ENCODE measurements around the gene CATSPERD.

Gene CATSPERD

GRCh38 chr19:5806133-5806489 lies 85.7 kb downstream of the CATSPERD start:
- DNase-seq (ENCODE audit: low read depth), result no peak

- no peak for DNase-seq (ENCODE audit: low read depth)
Measured at GRCh38 chr19:5806905-5807304, 86.5 kb downstream of the CATSPERD start.

- DNase-seq (ENCODE audit: low read depth), result no peak
Measured at GRCh38 chr19:5808120-5808816, 87.8 kb downstream of the CATSPERD start.

GRCh38 chr19:5809053-5809452 lies 88.6 kb downstream of the CATSPERD start:
- DNase-seq (ENCODE audit: low read depth), result no peak

GRCh38 chr19:5809469-5809868 lies 89.0 kb downstream of the CATSPERD start:
- no peak for DNase-seq (ENCODE audit: low read depth)

- DNase-seq (ENCODE audit: low read depth), result no peak
Measured at GRCh38 chr19:5811117-5811516, 90.7 kb downstream of the CATSPERD start.

GRCh38 chr19:5814123-5814851 lies 93.8 kb downstream of the CATSPERD start:
- no peak for DNase-seq (ENCODE audit: low read depth)

GRCh38 chr19:5814852-5815246 lies 94.4 kb downstream of the CATSPERD start:
- no peak for DNase-seq (ENCODE audit: low read depth)

- no peak for DNase-seq (ENCODE audit: low read depth)
Measured at GRCh38 chr19:5817218-5817617, 96.8 kb downstream of the CATSPERD start.

GRCh38 chr19:5818594-5818993 lies 98.2 kb downstream of the CATSPERD start:
- no peak for DNase-seq (ENCODE audit: low read depth)

- no peak for DNase-seq (ENCODE audit: low read depth)
Measured at GRCh38 chr19:5820785-5821184, 100.3 kb downstream of the CATSPERD start.

GRCh38 chr19:5821521-5822180 lies 101.2 kb downstream of the CATSPERD start:
- DNase-seq (ENCODE audit: low read depth), result no peak

- no peak for DNase-seq (ENCODE audit: low read depth)
Measured at GRCh38 chr19:5822181-5822844, 101.9 kb downstream of the CATSPERD start.

GRCh38 chr19:5823579-5824281 lies 103.3 kb downstream of the CATSPERD start:
- DNase-seq (ENCODE audit: low read depth), result no peak

- no peak for DNase-seq (ENCODE audit: low read depth)
Measured at GRCh38 chr19:5824751-5825150, 104.3 kb downstream of the CATSPERD start.

- no peak for DNase-seq (ENCODE audit: low read depth)
Measured at GRCh38 chr19:5825178-5825577, 104.7 kb downstream of the CATSPERD start.

GRCh38 chr19:5826531-5827341 lies 106.3 kb downstream of the CATSPERD start:
- no peak for DNase-seq (ENCODE audit: low read depth)

GRCh38 chr19:5827342-5827890 lies 107.0 kb downstream of the CATSPERD start:
- DNase-seq (ENCODE audit: low read depth), result no peak

GRCh38 chr19:5827891-5828660 lies 107.6 kb downstream of the CATSPERD start:
- DNase-seq (ENCODE audit: low read depth), result peak; percentile 85
